ENCODE data around the gene RICTOR. TPM values are rescaled to one million over a fixed set of nuclear protein-coding genes. Genes with fewer than 3 reads are reported as not detected.
"Not testable (repeated sequence)": the region's sequence is repeated elsewhere in the genome, so short reads cannot be mapped to it uniquely, and the experiment has no call there.

The RICTOR gene
- total and polyA plus RNA-seq, 12 donors: 3.1 to 88.3 (median 45.5) TPM

DNA sequence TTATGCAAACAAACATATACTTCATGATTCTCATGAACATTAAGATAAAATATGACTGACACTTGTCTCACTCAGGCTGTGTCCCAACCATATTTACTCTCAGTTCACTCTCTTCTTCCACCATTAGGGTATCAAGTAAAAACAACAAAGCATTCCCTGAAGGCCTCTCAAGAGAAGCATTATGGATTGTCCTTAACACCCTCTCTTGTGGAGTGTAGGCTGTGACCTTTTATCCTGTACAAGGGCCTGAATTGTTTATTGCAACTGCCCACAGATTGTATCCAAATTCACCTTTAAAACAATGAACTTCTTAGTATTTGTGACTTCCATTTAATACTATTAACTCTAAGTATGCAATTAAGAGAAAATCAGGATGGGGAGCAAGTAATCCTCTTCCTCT is 78.1 kb downstream of the RICTOR start:
- H3K27ac ChIP-seq: peak overlapping the region in 4 of 10 donors; percentile 1 to 49 (median 8)
- peaks cover 0 to 22% (median 5%) of the 10 kb centered on the region in 9 donors for H3K4me1 ChIP-seq
- peaks cover 0 to 9% (median 0%) of the 10 kb centered on the region in 11 donors for H3K9me3 ChIP-seq
- ATAC-seq (peak in 2 of 8 donors; percentile 45 to 48), DNase-seq (no peak)
- H3K36me3 ChIP-seq: peaks cover 0 to 53% (median 3%) of the 10 kb centered on the region in 9 donors
- H3K4me3 ChIP-seq: no peak overlapping the region
- no peak for TF ChIP-seq CTCF (IDR thresholded peaks at IDR 0.05)
- H3K27me3 ChIP-seq: no peaks in the 10 kb centered on the region
- intact Hi-C loops (cut with DNase I): loop anchor here in 3 of 10 donors (2.0 to 5.0 kb wide), 2 partner anchors 85 to 86 kb away; no protein-coding TSS in a partner anchor

GRCh38 chr5:38994324-38994927 is 79.8 kb downstream of the RICTOR start:
- Histone ChIP-seq H3K4me3 (no peak overlapping the region), H3K4me1 (peaks cover 0 to 22% (median 5%) of the 10 kb centered on the region in 9 donors), H3K36me3 (peaks cover 0 to 62% (median 3%) of the 10 kb centered on the region in 9 donors), H3K27me3 (no peaks in the 10 kb centered on the region), H3K9me3 (peaks cover 0 to 9% (median 0%) of the 10 kb centered on the region in 11 donors), H3K27ac (no peak overlapping the region)
- peak; percentile 50 to 85 (median 78) for ATAC-seq
- peak in 1 of 2 donors; percentile 20 for DNase-seq
- TF ChIP-seq CTCF (IDR thresholded peaks at IDR 0.05): peak; percentile 32 to 72 (median 59)
- intact Hi-C loops (cut with DNase I): loop anchor here in 1 of 10 donors (1.0 kb wide), 1 partner anchor 82 kb away; no protein-coding TSS in a partner anchor
- 32 to 35% methylated on average over 5 of the region's 5 CpGs for WGBS, 2 donors

DNA sequence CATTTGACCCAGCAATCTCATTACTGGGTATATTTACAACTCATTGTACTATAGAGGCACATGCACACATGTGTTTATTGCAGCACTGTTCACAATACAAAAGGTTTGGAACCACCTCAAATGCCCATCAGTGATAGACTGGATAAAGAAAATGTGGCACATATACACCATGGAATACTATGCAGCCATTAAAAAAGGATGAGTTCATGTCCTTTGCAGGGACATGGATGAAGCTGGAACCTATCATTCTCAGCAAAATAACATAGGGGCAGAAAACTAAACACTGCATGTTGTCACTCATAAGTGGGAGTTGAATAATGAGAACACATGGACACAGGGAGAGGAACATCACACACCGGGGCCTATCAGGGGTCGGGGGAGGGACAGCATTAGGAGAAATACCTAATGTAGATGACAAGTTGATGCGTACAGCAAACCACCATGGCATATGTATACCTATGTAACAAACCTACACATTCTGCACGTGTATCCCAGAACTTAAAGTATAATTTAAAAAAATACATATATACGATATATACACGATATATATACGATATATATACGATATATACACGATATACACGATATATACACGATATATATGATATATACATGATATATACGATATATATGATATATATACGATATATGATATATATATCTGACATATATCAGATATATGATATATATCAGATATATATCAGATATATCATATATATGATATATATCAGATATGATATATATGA is 84.1 kb downstream of the RICTOR start:
- H3K27ac ChIP-seq; H3K4me3 ChIP-seq; DNase-seq; H3K9me3 ChIP-seq; ATAC-seq; H3K4me1 ChIP-seq; H3K27me3 ChIP-seq; intact Hi-C loops (cut with DNase I): not testable (repeated sequence)
- H3K36me3 ChIP-seq: peaks cover 0 to 63% (median 8%) of the 10 kb centered on the region in 9 donors
- 95% methylated on average over 13 of the region's 13 CpGs for WGBS, 2 donors

GRCh38 chr5:38985909-38986452 is 88.2 kb downstream of the RICTOR start:
- ATAC-seq (no peak), DNase-seq (no peak)
- intact Hi-C loops (cut with DNase I): no loop called here
- Histone ChIP-seq H3K9me3 (peaks cover 0 to 10% (median 0%) of the 10 kb centered on the region in 11 donors), H3K27me3 (no peaks in the 10 kb centered on the region), H3K27ac (no peak overlapping the region), H3K4me3 (no peak overlapping the region), H3K36me3 (peaks cover 0 to 72% (median 8%) of the 10 kb centered on the region in 9 donors), H3K4me1 (no peaks in the 10 kb centered on the region)
- no peak for TF ChIP-seq CTCF (IDR thresholded peaks at IDR 0.05)
- 85 to 90% methylated on average over 9 of the region's 9 CpGs for WGBS, 2 donors
